Neuronal stem cell (in vitro differentiated cells): ENCODE data around the gene ADAD2.

Experiments
- DNase-seq: peaks from one replicate; pipeline ENCODE4 v3.0.0-alpha.2; 2013; ENCODE audit warnings: low spot score
- H2AFZ ChIP-seq: one replicate; pipeline ENCODE4 v1.6.1; 2013; ENCODE audit warnings: mild to moderate bottlenecking, low read length, inconsistent platforms
- H2AK5ac ChIP-seq: 2 replicates; pipeline ENCODE4 v1.6.1; 2013; ENCODE audit warnings: low read depth, mild to moderate bottlenecking, inconsistent platforms, low read length, moderate library complexity, mixed read lengths
- H2BK120ac ChIP-seq: 2 replicates; pipeline ENCODE4 v1.6.1; 2013; ENCODE audit warnings: low read depth, mild to moderate bottlenecking, inconsistent platforms, low read length, moderate library complexity, mixed read lengths
- H2BK12ac ChIP-seq: one replicate; pipeline ENCODE4 v1.6.1; 2013; ENCODE audit warnings: low read length, inconsistent platforms
- H2BK15ac ChIP-seq: 2 replicates; pipeline ENCODE4 v1.6.1; 2013; ENCODE audit warnings: mild to moderate bottlenecking, low read length, inconsistent platforms, mixed read lengths
- H2BK5ac ChIP-seq: one replicate; pipeline ENCODE4 v1.6.1; 2013; ENCODE audit warnings: inconsistent platforms, mild to moderate bottlenecking, low read length, moderate library complexity
- H3K14ac ChIP-seq: one replicate; pipeline ENCODE4 v1.6.1; 2013; ENCODE audit warnings: low read length, inconsistent platforms
- H3K18ac ChIP-seq: 2 replicates; pipeline ENCODE4 v1.6.1; 2013; ENCODE audit warnings: low read length, inconsistent platforms
- H3K23ac ChIP-seq: 2 replicates; pipeline ENCODE4 v1.6.1; 2013; ENCODE audit warnings: low read depth, mild to moderate bottlenecking, mixed read lengths, low read length, inconsistent platforms; ENCODE audit not compliant: poor library complexity
- H3K27ac ChIP-seq: replicated peaks from 3 replicates; pipeline ENCODE4 v1.5.1; 2013; ENCODE audit warnings: low read length, inconsistent platforms
- H3K27me3 ChIP-seq, 3 experiments: 2 replicates each; pipeline ENCODE4 v1.6.1; 2013; ENCODE audit warnings: low read length in 3 of 3, mild to moderate bottlenecking in 2 of 3, inconsistent platforms in 1 of 3, low read depth in 1 of 3, mixed read lengths in 1 of 3, moderate library complexity in 1 of 3; ENCODE audit not compliant: control insufficient read depth in 3 of 3, insufficient read depth in 3 of 3
- H3K36me3 ChIP-seq, 2 donors: replicated peaks in 1 of 2; 2 replicates each; pipeline ENCODE4 v1.6.1; 2013; ENCODE audit warnings: low read length in 2 of 2; ENCODE audit not compliant: control insufficient read depth in 2 of 2, insufficient read depth in 2 of 2
- H3K4ac ChIP-seq: 2 replicates; pipeline ENCODE4 v1.6.1; 2013; ENCODE audit warnings: inconsistent platforms, mild to moderate bottlenecking, low read length, moderate library complexity
- H3K4me1 ChIP-seq, 2 donors: 1 replicate in 1 of 2; 2 replicates in 1 of 2; pipeline ENCODE4 v1.6.1; 2013; ENCODE audit warnings: low read length in 2 of 2, low read depth in 1 of 2; ENCODE audit not compliant: control insufficient read depth in 2 of 2, insufficient read depth in 1 of 2
- H3K4me2 ChIP-seq: one replicate; pipeline ENCODE4 v1.6.1; 2013; ENCODE audit warnings: mild to moderate bottlenecking, low read length, inconsistent platforms; ENCODE audit not compliant: insufficient read depth, poor library complexity, severe bottlenecking
- H3K4me3 ChIP-seq, 2 donors: 2 replicates each; pipeline ENCODE4 v1.5.1; 2013; ENCODE audit warnings: low read length in 2 of 2, mild to moderate bottlenecking in 2 of 2, inconsistent platforms in 1 of 2, moderate library complexity in 1 of 2
- H3K79me1 ChIP-seq: one replicate; pipeline ENCODE4 v1.6.1; 2013; ENCODE audit warnings: low read depth, mild to moderate bottlenecking, inconsistent platforms, low read length, moderate library complexity
- H3K9ac ChIP-seq: one replicate; pipeline ENCODE4 v1.6.1; 2013; ENCODE audit warnings: mild to moderate bottlenecking, low read depth, low read length, inconsistent platforms; ENCODE audit not compliant: poor library complexity
- H3K9me3 ChIP-seq, 2 donors: replicated peaks in 1 of 2; 2 replicates each; pipeline versions ENCODE3 to v1.6.1; 2013; ENCODE audit warnings: low read length in 2 of 2, mild to moderate bottlenecking in 2 of 2, inconsistent platforms in 1 of 2, low read depth in 1 of 2, mixed read lengths in 1 of 2, moderate library complexity in 1 of 2; ENCODE audit not compliant: control insufficient read depth in 2 of 2, insufficient read depth in 1 of 2
- H4K8ac ChIP-seq: one replicate; pipeline ENCODE4 v1.6.1; 2013; ENCODE audit warnings: low read depth, mild to moderate bottlenecking, inconsistent platforms, low read length, moderate library complexity
- H4K91ac ChIP-seq: one replicate; pipeline ENCODE4 v1.6.1; 2013; ENCODE audit warnings: low read length, low read depth, mild to moderate bottlenecking, inconsistent platforms; ENCODE audit not compliant: poor library complexity
- WGBS, 2 donors: extraction: QIAGEN DNeasy Blood & Tissue Kit; methylation state at CpG; one replicate each; pipeline ENCODE4 v1.1.7; 2013; ENCODE audit warnings: missing lambda C conversion rate in 2 of 2, mixed read lengths in 1 of 2; ENCODE audit not compliant: insufficient read length in 2 of 2, insufficient replicate concordance in 1 of 2; ENCODE audit errors: extremely low coverage in 2 of 2; 5-methylcytosine and 5-hydroxymethylcytosine counted together

Gene ADAD2

DNA sequence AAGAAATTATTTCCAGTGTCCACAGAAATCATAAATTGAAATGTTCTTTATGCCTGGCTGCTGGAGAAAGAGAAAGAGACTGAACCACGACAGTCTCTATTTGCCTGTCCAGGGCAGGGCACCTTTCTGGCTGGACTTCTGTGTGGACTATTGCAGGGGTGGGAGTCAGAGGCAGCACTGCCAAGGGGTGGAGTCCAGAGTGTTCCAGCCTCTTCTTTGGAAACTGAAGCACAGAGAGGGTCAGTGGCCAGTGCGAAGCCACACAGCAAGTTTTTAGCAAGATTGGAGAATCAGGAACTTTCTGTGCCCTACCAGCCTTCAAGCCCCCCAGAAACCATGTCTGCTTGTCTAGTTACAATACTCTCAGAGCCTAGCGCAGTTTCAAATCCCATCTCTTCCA, 33.6 kb downstream of the ADAD2 start:
- H2AFZ ChIP-seq: no peak overlapping the region
- WGBS, 2 donors: no CpG with 5 or more reads among the region's 3 CpGs
- no peak overlapping the region for H2BK12ac ChIP-seq
- DNase-seq: no peak
- peaks cover 3% of the 10 kb centered on the region for H3K79me1 ChIP-seq
- no peak overlapping the region for H3K27ac ChIP-seq
- no peak overlapping the region for H2AK5ac ChIP-seq
- no peak overlapping the region for H3K18ac ChIP-seq
- no peaks in the 10 kb centered on the region for H3K9me3 ChIP-seq
- H3K4me2 ChIP-seq: no peak overlapping the region
- H3K4me3 ChIP-seq: no peak overlapping the region
- no peak overlapping the region for H3K4ac ChIP-seq
- no peak overlapping the region for H4K91ac ChIP-seq
- no peak overlapping the region for H2BK5ac ChIP-seq
- no peak overlapping the region for H3K9ac ChIP-seq
- H3K36me3 ChIP-seq: no peaks in the 10 kb centered on the region
- no peak overlapping the region for H2BK15ac ChIP-seq
- H3K14ac ChIP-seq: no peak overlapping the region
- peaks cover 0 to 5% (median 0%) of the 10 kb centered on the region in 3 experiments for H3K27me3 ChIP-seq
- no peak overlapping the region for H4K8ac ChIP-seq
- H3K4me1 ChIP-seq: peaks cover 6 to 10% of the 10 kb centered on the region in 2 donors
- no peak overlapping the region for H2BK120ac ChIP-seq
- H3K23ac ChIP-seq: no peak overlapping the region

DNA sequence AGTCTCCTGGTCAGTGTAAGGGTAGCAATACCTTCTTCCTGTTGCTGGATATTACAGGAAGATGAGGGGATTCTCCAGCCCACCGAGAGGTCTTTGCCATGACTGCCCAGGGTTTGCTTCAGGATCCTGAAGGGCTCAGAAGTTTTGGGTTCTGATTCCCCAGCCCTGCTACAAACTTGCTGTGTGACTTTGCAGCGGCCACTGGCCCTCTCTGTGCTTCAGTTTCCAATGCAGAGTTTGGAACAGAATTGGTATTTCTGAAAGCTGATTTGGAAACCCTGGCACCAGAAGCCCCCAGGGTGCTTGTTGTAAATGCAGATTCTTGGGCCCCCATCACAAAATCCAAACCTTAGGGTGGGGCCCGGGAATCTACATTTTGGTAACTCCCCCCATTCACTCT, 34.2 kb downstream of the ADAD2 start:
- Histone ChIP-seq H3K9me3 (no peaks in the 10 kb centered on the region), H3K14ac (no peak overlapping the region), H3K27me3 (peaks cover 0 to 5% (median 0%) of the 10 kb centered on the region in 3 experiments), H3K4ac (no peak overlapping the region), H2BK12ac (no peak overlapping the region), H2AFZ (no peak overlapping the region), H3K4me1 (peaks cover 6 to 10% of the 10 kb centered on the region in 2 donors), H3K18ac (no peak overlapping the region), H2AK5ac (no peak overlapping the region), H3K9ac (no peak overlapping the region), H2BK5ac (no peak overlapping the region), H3K27ac (no peak overlapping the region), H2BK120ac (no peak overlapping the region), H3K4me2 (no peak overlapping the region), H4K8ac (no peak overlapping the region), H3K79me1 (peaks cover 3% of the 10 kb centered on the region), H3K36me3 (no peaks in the 10 kb centered on the region), H2BK15ac (no peak overlapping the region), H3K4me3 (no peak overlapping the region), H3K23ac (no peak overlapping the region), H4K91ac (no peak overlapping the region)
- no peak for DNase-seq
- WGBS, 2 donors: no CpG with 5 or more reads among the region's 3 CpGs

DNA sequence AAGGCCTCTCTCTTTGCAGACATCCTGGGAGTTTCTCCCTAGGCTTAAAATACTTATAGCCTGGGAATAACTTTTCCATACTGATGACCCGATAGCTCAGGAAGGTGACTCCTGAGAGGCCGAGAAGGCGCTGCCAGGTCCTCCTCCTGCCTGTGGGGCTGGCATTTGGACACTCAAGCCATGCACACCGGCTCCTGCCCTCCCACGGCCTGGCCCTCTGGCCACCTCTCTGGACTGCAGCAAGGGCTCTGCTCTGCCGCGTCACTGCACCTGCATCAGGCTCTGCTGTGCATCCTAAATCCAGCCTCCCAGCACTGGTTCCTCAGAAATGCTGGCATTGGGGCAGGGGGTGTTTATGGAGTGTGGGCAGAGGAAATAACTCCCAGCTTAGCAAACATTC, 34.6 kb downstream of the ADAD2 start:
- WGBS, 2 donors: no CpG with 5 or more reads among the region's 7 CpGs
- Histone ChIP-seq H3K23ac (no peak overlapping the region), H2BK15ac (no peak overlapping the region), H3K4ac (no peak overlapping the region), H4K8ac (no peak overlapping the region), H2AFZ (no peak overlapping the region), H2BK12ac (no peak overlapping the region), H3K14ac (no peak overlapping the region), H2BK120ac (peak overlapping the region; percentile 1), H3K9me3 (no peaks in the 10 kb centered on the region), H3K27ac (no peak overlapping the region), H3K18ac (peak overlapping the region; percentile 49), H3K79me1 (peaks cover 3% of the 10 kb centered on the region), H3K27me3 (peaks cover 0 to 5% (median 0%) of the 10 kb centered on the region in 3 experiments), H3K4me2 (no peak overlapping the region), H3K36me3 (no peaks in the 10 kb centered on the region), H2AK5ac (no peak overlapping the region), H4K91ac (no peak overlapping the region), H3K9ac (no peak overlapping the region), H3K4me1 (peaks cover 6 to 10% of the 10 kb centered on the region in 2 donors), H2BK5ac (no peak overlapping the region), H3K4me3 (peak overlapping the region in 1 of 2 donors; percentile 16)
- DNase-seq: no peak

DNA sequence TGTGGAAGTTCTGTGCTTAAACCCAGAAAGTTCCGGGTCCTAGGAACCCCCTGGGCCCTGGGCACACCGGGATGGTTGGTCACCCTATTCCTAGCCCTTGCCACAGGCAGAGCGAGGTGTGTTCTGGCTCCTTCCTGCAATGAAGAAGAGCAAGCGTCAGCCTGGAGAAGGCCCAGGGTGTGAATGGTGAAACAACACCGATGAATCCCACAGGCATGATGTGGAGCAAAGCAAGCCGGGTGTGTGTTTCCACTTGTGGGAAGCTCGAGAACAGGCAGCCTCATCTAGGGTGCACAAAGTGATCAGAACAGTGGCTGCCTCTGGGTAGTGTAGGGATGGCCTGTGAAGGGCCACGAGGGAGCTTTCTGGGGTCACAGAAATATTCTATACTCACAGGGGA, 35.1 kb downstream of the ADAD2 start:
- H3K9me3 ChIP-seq: no peaks in the 10 kb centered on the region
- no CpG with 5 or more reads among the region's 8 CpGs for WGBS, 2 donors
- H3K14ac ChIP-seq: no peak overlapping the region

More for the DNA sequence above, 35.1 kb downstream of the ADAD2 start:
- Histone ChIP-seq H3K27me3 (peaks cover 0 to 5% (median 0%) of the 10 kb centered on the region in 3 experiments), H3K4ac (no peak overlapping the region), H3K36me3 (no peaks in the 10 kb centered on the region), H3K18ac (no peak overlapping the region), H2BK12ac (no peak overlapping the region), H3K4me1 (peaks cover 6 to 10% of the 10 kb centered on the region in 2 donors), H3K79me1 (peaks cover 3% of the 10 kb centered on the region), H4K91ac (no peak overlapping the region), H2AK5ac (no peak overlapping the region), H2AFZ (no peak overlapping the region), H2BK120ac (peak overlapping the region; percentile 1), H2BK15ac (no peak overlapping the region), H3K4me3 (no peak overlapping the region), H3K23ac (no peak overlapping the region), H2BK5ac (no peak overlapping the region), H4K8ac (no peak overlapping the region), H3K4me2 (no peak overlapping the region), H3K9ac (no peak overlapping the region), H3K27ac (no peak overlapping the region)
- DNase-seq: no peak
